GM10266 (cell line): Measurements from ENCODE around the gene KIF25.

Experiments used
- DNase-seq: peaks from one replicate; pipeline ENCODE4 v3.0.0; 2012; ENCODE audit errors: extremely low spot score
- TF ChIP-seq, protein P1 (sequence below): IDR thresholded peaks from 2 replicates; pipeline ENCODE4 v1.5.1; 2012; ENCODE audit warnings: mild to moderate bottlenecking, low read depth; ENCODE audit not compliant: control insufficient read depth, insufficient read depth; ENCODE audit errors: missing control alignments

The KIF25 gene, protein sequence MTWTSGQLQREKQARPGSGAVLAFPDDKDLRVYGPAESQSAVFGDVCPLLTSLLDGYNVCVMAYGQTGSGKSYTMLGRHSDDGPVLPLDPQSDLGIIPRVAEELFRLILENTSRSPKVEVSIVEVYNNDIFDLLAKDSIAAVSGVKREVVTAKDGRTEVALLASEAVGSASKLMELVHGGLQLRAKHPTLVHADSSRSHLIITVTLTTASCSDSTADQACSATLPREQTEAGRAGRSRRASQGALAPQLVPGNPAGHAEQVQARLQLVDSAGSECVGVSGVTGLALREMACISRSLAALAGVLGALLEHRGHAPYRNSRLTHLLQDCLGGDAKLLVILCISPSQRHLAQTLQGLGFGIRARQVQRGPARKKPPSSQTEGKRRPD

DNA sequence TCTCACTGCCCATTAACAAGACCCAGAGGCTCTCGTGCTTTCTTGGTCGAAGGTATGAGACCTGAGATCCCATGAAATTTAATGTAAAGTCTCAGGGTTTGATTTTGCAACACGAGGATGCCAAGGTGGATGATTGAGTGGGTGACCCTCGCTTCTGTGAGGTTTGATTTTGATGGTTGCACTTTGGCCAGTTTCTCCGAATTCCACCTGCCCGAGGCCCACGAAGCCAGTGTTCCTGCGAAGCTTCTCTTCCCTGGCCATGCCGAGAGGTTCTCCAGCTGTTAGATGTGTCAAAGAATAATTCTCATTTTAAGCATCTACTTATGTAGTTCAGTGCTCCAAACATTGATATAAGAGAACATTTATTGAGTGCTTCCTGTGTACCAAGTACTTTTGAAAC, at the start of gene KIF25:
Gene KIF25 (plus strand): TSS at position 30 of the 400 bp plus-strand sequence. CDS start 31,915 bp downstream, outside the sequence.
- DNase-seq, result no peak
- TF ChIP-seq, protein P1, sequence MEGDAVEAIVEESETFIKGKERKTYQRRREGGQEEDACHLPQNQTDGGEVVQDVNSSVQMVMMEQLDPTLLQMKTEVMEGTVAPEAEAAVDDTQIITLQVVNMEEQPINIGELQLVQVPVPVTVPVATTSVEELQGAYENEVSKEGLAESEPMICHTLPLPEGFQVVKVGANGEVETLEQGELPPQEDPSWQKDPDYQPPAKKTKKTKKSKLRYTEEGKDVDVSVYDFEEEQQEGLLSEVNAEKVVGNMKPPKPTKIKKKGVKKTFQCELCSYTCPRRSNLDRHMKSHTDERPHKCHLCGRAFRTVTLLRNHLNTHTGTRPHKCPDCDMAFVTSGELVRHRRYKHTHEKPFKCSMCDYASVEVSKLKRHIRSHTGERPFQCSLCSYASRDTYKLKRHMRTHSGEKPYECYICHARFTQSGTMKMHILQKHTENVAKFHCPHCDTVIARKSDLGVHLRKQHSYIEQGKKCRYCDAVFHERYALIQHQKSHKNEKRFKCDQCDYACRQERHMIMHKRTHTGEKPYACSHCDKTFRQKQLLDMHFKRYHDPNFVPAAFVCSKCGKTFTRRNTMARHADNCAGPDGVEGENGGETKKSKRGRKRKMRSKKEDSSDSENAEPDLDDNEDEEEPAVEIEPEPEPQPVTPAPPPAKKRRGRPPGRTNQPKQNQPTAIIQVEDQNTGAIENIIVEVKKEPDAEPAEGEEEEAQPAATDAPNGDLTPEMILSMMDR, result no peak

DNA sequence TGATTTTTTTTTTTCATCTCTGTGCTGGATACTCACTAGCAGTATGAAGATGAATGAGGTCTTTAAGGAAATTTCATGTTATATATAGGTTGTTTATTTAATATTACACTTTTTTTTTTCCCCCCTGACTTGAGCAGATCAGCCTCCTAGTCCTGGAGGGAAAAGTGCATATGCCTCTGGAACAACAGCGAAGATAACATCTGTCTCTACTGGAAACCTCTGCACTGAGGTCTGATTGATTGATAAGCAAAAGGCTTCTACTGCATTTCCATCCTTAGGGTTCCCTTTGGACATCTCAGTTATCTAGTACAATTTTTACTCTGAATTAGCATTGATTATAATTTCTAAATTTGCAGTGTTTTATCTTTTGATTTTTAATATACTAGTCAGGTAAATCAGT, 49.8 kb upstream of the KIF25 start:
- no peak for DNase-seq
- TF ChIP-seq, protein P1, result no peak

DNA sequence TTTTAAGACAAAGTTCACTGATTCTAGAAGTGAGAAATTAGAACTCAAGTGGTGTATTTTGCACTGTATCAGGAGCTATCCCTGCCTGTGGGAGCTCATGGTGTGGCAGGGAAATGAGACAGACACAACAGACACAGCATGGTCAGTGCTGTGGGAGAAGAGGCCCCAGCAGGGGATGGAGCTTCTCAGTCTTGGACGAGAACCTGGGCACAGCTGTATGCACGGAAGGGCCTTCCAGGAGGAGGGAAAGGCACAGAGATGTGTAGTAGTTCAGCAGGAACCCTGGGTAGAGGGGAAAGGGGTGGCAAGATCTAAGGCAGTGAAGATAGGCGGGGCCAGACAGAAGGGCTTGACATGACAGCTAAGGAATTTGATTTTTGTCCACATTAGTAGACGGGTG, 48.8 kb upstream of the KIF25 start:
- TF ChIP-seq, protein P1, result no peak
- no peak for DNase-seq

DNA sequence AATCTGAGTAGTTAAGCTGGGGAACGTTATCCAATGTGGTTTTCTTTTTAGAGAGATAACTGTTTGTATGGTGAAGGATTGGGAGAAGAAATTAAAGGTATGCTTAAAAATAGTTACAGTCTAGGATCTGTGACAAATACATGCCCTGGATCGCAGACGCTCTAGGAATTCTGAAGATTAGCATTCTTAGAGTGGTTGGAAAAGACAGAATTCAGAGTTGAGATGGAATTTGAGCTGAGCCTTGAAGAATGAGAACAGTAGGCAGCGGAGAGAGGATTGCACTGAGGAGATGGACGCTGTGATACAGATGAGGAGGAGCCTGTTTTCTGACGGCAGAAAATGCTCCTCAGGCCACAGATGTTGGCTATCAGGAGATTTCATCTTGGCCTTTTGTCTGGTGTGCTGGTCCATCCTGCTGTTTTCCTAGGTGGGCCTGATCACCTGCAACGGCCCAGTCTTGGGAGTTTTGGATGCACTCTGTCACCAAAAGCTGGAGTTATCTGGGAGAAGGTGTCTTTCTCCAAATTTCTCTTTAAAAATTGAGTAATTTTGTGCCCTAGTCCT, 48.3 kb upstream of the KIF25 start:
- DNase-seq, result no peak

DNA sequence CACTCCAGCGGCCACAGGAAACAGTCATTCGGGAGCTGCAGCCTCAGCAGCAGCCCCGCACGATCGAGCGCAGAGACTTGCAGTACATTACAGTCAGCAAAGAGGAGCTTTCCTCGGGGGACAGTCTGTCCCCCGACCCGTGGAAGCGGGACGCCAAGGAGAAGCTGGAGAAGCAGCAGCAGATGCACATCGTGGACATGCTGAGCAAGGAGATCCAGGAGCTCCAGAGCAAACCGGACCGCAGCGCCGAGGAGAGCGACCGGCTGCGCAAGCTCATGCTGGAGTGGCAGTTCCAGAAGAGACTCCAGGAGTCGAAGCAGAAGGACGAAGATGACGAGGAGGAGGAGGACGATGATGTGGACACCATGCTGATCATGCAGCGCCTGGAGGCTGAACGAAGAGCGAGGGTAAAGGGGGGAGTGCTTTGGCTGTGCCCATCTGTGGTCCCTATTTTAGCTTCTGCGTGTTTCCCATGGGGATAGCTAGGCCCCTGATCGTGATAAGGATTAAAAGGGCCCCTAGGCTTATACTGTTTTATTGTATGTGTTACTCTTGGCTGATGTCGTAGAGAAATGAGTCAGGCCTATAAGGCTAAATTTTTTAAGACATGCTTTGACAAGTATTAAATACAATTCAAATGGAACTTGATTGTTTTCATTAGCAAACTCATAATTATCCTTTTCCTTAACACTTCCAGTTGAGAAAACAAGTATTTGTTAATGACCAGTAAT, 45.5 kb upstream of the KIF25 start:
- TF ChIP-seq, protein P1, result no peak
- no peak for DNase-seq

More for the DNA sequence above, 48.3 kb upstream of the KIF25 start:
- TF ChIP-seq, protein P1, result no peak

DNA sequence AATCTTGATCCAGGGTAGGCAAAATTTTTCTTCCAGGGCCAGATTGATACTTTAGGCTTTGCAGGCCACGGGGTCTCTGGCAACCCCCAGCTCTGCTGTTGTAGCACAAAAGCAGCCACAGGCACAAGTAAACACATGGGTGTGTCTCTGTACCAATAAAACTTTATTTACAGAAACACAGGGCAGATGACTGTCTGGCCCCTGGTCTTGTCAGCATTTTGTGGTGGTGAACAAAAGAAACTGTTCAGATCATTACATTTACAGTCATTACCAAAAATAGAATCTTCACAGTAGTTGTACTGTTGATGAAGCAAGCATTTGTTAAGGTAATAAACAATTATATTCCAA, 45.0 kb upstream of the KIF25 start:
- TF ChIP-seq, protein P1, result no peak
- DNase-seq, result no peak

DNA sequence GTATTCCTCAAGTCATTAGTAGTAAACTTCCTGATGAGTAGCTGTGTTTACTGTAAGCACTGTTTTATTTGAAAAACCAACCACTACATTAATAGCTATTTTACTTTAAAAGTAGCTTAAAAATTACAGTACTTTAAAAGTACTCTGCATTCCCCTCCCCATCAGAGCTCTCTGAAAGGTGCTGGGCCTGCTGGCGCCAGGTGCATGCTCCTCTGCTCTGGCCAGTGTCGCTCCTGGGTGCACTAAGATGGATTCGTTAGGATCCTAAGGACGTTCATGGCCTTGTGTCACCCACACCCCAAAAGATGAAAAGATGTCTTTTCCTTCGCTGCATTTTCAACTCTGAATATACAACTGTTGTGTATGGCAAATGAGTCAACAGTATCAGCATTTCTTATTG, 43.9 kb upstream of the KIF25 start:
- no peak for DNase-seq
- TF ChIP-seq, protein P1, result no peak
